GM18873 (cell line): ENCODE data around the gene TMTC2.
"Not testable (repeated sequence)": the region's sequence is repeated elsewhere in the genome, so short reads cannot be mapped to it uniquely, and the experiment has no call there.

Source experiments
- ATAC-seq: cut with Tn5 transposase; IDR thresholded peaks from one replicate; pipeline ENCODE4 v1.9.1; 2021; ENCODE audit warnings: mild to moderate bottlenecking, moderate library complexity, moderate number of reproducible peaks; ENCODE audit not compliant: unreplicated experiment, low FRiP score

TMTC2 gene

DNA sequence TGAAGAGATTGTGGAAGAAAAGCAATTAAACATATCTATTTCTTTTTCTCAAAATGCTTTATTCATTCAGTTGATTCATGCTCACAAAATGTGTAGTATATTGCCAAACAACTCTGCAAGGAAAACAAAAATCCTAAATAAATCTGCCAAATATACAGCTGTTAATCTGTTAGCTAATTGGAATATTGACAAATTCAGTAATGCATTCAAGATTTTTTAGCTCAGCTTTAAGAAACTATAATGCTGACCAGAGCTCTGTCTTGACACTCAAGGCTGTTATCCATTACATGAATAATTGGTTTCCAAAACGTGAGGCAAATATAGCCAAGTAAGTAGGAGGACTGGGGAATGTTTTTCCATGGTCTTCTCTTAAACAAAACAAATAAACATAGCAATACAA, 146.8 kb downstream of the TMTC2 start:
- no peak for ATAC-seq

DNA sequence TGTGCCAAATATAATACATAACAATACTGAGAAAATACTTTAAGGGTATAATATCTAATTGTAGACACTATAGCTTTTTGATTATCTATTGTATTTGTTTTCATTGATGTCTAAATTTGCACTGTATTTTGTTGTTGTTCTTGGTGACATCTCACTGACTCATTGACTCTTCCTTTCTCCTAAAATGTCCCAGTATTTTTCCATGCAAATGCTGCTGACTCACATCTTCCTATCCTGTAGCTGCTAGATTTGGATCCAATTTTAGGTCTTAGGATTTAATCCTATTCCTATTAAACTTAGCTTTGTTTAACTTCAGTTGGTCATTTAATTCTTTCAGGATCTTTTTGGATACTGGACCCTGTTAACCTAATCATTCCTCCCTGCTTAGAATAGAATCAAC, 148.5 kb downstream of the TMTC2 start:
- no peak for ATAC-seq

DNA sequence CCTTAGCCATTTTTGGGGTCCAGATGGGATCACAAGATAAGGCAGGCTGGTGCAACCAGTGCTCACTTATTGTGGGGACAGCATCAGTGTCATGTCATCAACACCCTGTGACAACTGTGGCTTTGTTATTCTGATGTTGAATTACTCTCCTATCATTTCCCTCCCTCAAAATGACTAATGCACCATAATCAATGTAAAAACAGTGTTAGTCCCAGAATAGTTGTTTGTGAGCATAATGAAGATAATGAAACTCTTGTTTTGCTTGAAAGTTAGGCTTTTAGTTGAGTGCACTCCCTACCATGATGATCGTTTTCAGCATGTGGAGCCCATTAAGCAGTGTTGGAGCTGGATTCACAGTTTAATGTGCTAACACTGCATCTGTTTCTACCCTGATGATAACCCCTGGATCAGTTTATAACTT, 151.4 kb downstream of the TMTC2 start:
- ATAC-seq, result no peak

DNA sequence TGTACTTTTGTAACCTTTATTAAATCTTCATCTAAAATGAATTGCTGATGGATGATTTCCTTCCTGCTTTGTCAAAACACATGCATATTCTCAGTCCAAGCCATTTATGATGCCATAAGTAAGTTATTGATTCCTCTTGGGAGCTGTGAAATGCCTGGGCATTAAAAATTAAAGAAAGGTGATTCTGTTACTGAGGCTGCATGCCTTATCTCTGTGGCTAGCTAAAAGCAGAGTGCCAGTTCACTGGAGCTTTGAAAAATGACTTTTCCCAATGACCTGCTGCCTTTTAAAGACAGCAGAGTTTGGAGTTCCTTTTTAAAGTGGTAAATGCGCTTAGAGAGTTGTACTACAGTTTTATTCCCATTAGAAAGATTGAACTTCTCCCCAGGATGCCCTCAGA, 152.1 kb downstream of the TMTC2 start:
- no peak for ATAC-seq

DNA sequence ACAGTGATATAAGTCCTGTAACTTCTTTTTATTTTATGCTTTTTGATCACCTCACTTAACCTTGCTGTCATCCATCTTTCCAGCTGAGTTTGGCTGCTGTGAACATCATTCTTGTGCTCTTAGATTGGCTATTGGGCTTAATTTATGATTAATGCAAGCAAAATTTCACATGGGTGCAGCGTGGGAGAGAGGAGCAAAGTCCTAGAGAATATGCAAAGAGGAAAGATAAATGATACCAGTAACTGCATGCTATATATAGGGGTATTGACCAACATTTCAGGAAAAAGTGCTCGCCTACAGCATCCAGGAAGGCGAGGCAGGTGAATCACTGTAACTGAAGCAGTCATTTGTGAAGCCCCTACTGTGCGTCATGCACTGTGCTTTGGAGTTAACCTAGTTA, 153.1 kb downstream of the TMTC2 start:
- ATAC-seq, result no peak

DNA sequence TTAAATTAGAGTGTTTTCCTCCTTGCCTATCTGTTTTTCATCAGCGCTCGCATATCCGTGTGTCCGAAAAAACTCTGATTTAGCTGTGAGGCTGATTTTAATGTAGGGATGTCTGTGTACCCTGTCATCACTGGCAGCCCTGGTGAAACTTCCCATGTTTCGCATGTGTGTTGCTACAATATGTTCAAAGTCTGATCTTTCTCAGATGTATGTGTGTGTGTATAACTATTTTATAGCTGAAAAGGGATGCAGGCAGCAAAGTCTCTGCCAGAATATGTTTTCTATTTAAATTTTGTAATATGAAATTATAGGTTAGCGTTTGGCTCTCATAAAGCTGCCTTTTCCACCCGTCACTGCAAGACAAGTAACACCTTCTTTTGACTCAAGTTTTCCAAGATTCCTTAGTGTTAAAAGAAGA, 154.8 kb downstream of the TMTC2 start:
- no peak for ATAC-seq

DNA sequence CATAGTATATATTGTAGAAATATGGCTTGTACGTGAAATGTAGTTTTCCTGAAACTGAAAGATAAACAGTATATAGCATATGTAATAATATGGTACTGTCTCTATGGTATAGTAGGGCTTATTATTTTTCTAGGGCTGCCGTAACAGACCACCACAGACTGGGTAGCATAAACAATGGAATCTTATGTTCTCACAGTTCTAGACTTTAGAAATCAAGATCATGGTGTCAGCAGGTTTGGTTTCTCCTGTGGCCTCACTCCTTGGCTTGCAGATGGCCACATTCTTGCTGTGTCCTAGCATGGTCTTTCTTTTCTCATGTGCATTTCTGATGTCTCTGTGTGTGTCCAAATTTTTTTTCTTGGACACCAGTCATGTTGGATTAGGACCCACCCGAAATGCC, 155.8 kb downstream of the TMTC2 start:
- ATAC-seq, result no peak

DNA sequence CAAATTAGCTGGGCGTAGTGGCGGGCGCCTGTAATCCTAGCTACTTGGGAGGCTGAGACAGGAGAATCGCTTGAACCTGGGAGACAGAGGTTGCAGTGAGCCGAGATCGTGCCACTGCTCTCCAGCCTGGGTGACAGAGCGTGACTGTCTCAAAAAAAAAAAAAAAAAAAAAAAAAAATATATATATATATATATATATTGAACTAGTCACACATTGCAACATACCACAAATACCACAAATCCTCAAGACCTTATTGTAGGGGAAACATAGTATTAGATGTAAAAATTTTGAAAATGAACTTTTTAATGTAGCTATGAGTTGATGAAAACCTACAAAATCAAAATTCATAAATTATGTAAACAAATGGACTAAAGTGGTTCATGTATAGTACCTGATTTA, 158.4 kb downstream of the TMTC2 start:
- not testable (repeated sequence) for ATAC-seq

DNA sequence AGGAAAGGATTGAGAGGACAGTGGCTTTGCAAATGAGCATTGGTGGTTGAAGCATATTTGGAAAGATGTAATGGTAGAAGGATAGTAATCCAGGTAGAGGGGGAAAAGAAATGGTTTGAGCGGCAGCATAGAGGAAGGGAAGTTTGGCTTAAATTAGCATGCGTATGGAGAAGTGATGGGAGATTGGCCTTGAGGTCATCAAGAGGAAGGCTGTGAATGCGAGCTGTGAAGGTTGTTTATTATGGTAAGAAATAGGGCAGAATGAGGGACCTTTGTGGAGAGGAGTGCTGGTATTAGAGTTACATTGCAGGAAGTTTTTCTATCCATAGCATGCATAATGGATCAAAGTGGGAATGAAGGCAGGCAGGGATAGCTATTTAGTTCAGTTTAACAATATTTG, 162.1 kb downstream of the TMTC2 start:
- ATAC-seq, result no peak

DNA sequence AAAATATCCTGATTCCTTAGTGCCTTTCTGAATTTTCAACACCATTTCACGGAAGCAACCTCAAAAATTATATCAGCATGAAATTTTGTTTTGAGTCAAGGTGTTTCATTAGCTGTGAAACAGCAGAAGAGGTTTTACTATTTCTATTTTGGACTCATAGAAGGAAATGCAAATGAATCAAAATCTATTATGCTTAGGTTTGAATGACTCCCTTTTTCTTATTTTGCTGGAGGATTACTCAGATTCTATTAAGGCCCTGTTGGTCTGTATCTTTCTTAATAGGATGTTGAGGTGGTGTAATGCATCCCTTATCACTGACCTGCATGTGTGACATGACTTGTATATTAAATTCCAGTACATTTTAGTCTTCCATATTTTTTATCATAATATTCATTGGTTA, 165.8 kb downstream of the TMTC2 start:
- no peak for ATAC-seq

DNA sequence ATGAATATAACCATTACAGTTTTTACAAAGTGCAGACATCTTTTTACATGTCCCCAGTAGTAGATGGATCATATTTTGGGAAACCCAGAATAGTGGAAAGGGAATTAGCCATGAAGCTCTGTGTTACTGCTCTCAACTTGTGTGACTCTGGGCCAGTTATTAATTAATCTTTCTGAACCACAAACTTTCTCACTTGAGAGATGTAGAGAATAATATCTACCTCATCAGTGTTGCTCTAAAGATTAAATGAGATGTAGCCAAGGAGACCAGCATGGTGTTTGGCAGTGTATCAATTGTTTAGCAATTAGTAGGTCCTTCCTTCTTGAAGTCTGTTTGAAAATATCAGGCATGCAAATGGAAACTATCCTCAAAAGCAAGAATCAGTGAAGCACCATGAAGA, 169.2 kb downstream of the TMTC2 start:
- peak; percentile 75 for ATAC-seq

DNA sequence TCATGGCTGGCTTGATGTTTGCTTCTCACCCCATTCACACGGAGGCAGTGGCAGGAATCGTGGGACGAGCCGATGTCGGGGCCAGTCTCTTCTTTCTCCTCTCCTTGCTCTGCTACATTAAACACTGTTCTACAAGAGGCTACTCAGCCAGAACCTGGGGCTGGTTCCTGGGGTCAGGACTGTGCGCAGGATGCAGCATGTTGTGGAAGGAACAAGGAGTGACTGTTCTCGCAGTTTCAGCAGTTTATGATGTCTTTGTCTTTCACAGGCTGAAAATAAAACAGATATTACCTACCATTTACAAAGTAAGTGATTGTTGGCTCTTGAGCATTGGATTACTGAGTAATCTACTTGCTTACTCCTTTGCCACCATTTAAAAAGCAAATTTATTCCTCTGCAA, 170.6 kb downstream of the TMTC2 start:
- ATAC-seq, result no peak

DNA sequence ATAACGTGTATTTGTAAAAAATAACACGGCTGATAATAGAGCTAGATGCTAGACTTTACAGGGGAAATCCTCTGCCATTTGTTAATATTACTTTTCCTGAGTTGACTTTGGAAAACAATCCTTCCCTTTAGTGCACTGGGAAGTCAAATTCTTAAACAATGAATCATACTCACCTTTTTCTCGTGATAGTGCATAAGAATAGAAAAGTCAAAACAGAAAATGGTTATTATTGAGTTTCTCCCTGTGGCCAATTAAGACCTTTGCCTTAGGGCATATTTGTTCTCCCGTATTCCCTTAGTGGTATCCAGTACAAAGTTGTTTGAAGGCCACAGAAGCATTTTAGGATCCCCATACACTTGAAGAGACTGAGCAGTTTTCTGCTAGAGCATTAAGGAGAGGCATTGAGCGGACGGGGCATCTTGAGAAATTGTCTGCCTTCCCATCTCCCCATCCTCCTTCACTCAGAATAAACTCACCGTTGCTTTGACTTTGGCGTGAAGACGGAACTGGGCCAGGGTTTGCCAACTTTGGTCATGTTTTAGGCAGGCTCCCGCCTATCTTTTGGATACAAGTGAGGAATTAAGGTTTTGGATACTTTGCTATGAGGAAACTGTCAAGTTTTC, 171.3 kb downstream of the TMTC2 start:
- no peak for ATAC-seq

DNA sequence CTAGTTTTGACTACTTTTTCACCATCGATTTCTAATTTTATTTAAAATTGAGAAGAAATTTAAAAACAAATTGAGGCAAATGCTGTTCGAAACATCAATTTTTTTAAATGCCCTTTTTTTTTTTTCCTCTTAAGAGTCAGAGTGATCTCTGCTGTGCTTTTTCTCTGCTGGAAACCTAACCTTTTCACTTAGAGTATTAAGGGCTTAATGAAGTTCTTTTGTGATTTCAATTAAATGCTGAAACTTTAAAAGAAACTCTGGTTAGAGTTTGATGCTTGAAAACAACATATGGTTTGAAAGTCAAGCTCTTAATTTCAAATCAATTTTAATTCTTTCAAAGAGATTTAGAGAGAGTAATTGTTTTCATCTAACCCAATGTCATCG, 171.8 kb downstream of the TMTC2 start:
- no peak for ATAC-seq

DNA sequence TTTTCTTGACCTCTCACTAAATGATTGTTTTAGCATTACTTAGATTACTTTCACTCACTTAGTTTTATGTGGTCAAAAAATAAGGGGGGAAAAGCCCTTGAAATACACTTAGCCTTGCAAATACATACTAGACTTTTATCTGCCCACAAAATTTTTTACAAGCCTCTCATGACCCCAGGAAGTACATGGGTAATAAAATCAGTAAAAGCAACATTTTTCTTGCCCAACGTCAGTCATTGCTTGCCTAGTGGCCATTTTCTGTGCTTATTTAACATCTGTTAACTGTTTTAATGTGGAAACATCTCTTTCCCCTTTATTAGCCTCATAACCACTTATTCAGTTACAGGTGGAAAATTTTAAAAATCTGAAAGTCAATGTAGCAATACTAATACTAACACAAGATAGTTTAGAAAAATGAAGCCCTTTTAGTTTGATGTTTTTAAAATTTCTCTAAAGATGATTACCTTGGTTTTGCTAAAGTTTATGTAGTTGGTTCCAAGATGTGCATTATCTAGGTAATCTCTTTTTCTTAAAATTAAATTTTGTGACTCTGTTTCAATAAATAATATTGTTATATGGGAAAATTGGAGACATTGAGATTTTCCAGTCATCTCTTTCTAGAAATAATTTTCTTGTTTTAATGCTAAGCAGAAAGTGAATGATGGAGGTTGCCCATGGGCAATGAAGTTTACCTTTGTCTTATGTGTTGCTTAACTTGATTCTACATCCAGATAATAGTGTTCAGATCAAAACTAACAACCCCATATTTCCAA, 175.5 kb downstream of the TMTC2 start:
- ATAC-seq, result no peak

DNA sequence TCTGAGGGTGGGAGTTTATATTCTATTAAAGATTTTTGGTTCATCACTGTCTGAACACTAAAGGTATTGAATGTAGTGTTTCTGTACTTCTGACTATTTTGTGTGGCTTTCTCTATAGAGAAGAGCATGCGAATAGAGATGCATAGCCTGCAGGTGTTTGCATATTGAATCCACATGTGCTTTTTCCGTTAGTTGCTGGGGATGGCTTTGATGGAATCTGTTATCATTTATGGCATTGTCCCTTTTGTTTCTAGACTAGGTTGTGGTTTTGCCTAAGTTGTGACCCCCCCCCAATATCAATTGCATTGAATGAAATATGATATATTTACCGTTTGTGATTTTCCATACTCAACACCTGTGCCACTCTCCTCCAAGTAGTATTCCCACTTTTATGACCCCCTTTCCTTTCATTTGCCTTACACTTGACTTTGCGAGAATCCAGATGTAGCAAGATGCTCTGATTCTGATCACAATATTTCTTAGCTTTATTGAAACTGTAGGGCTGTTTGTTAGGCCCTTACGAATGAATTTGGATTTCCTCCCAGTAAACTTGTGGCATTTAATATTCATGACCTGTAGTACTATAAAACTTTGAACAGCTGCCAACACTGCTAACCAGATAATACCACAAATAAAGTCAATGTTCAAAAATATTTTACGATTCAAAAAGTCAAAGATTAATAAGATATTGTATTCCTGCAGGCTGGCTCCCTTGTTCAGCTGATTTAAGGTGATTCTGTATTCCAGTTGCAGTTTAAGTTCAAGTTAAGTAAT, 176.4 kb downstream of the TMTC2 start:
- ATAC-seq, result no peak

DNA sequence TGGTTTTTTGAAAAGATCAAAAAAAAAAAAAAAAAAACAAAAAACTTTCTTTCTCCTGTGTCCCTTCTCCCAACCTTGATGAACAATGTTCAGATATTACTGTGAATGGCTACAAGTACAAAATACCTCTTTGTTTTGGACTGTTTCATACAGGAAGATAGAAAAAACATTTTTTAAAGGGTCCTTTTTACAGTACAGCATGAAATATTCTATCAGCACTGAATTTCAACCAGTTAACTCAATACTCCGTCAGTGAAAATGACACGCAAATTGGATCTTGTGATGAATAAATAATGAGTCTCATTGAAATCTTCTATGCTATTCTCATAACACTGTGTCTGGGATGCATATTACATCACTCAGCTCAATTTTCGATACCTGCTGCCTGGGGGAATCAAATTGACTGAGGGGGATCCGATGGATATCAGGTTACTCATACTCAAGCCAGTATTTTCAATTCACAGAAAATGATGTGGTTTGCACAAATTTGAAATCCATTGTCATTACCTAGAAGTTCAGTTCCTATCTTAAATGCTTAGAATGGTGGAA, 179.6 kb downstream of the TMTC2 start:
- ATAC-seq, result no peak

DNA sequence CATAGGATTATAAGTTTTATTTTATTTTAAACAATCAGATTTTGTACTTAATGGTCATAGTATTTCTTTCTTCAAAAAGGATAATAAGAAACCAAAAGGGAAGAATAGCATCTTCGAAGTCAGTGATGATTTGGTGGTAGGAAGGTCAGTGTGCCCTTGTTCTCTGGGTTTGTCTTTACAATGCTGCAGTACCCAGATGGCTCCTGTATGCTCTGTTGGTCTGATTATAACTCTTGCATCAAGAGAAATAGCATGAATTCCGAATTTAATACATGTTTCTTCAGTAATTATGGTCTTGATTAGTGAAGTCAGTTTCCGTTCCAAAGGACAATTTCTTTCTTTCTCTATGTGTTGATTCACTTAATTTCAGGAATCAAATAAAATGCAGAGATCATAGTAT, 180.2 kb downstream of the TMTC2 start:
- no peak for ATAC-seq

DNA sequence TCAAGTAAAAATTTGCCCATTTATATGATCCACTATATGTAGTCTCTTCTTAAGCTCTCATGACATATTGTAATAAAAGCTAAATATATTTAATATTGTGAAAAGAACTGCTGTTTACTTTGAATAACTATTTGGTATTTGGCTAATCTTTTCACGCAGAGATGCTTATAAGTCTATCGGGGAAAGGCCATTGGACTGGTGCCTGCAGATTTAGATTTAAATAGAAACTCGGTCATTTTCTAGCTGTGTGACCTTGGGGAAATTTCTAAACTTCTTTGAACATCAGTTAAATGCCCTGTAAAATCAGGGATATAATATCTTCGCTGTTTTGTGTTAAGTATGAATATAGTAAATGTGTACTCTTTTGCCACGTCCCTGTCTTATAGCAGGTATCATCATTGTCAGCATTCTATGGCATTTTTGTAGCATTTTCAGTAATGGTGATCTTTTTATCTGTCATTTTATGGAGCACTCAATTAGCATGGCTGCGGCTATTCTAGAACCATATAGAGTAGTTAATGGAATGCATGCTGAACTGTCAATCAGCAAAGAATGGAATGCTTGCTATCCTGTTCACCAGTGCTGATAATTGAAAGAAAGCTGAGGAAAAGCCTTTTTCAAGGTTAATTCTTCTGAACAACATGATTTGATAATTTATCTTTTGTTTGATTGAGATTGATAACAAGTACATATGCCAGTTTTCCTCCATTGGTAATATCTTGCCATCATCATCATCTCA, 181.2 kb downstream of the TMTC2 start:
- ATAC-seq, result no peak

DNA sequence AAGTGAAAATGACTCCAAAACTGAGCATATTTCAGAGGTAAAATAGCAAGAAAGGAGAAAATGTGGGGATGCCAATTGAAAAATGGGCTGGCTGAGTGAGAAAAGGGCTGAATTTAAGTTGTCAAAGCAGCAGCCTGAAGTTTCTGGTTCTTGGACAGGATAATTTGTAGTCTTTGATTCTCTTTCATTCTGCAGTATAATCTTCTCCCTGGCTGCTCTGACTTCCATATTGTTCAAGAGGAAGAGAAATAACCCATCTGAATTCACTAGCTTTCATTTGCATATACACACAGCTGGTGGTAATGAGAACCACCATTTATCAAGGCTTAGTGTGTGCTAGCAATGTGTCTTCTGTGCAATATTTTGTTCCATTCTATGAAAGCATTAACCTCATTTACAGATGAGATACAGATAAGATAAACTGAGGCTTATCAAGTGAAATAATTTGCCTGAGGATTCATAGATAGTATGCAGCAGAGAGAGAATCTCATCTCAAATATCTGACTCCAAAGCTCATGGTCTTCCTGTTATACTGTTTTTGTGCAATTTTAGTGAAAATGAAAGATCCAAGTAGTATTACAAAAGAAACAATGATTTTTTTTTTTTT, 184.2 kb downstream of the TMTC2 start:
- ATAC-seq, result peak; percentile 67
